Thyroid gland (tissue), 4 donors: ENCODE data around the gene DSP. TPM values are rescaled to one million over a fixed set of nuclear protein-coding genes. Genes with fewer than 3 reads are reported as not detected.

Source experiments
- DNase-seq, 2 donors: peaks; one replicate each; pipeline ENCODE4 v3.0.0-alpha.2; 2019
- H3K27ac ChIP-seq, 3 donors: fragments of 200-600 bp; sonication (generic); 1 replicate in 2 of 3; 2 replicates in 1 of 3; pipeline ENCODE4 v1.5.1; 2016 to 2019; ENCODE audit warnings: mild to moderate bottlenecking in 1 of 3, moderate library complexity in 1 of 3
- H3K27me3 ChIP-seq: fragments of 200-600 bp; sonication (generic); one replicate; pipeline ENCODE4 v1.5.1; 2019
- H3K36me3 ChIP-seq, 2 donors: fragments of 200-600 bp; sonication (generic); one replicate each; pipeline ENCODE4 v1.5.1; 2016 to 2019
- H3K4me1 ChIP-seq, 2 donors: fragments of 200-600 bp; sonication (generic); one replicate each; pipeline ENCODE4 v1.5.1; 2017 to 2019
- H3K4me3 ChIP-seq, 3 donors: fragments of 200-600 bp; sonication (generic); replicated peaks in 1 of 3; 1 replicate in 2 of 3; 2 replicates in 1 of 3; pipeline ENCODE4 v1.5.1; 2016; ENCODE audit warnings: mild to moderate bottlenecking in 1 of 3
- H3K9me3 ChIP-seq: fragments of 200-600 bp; sonication (generic); one replicate; pipeline ENCODE4 v1.5.1; 2017
- POLR2A ChIP-seq, 2 donors: fragments of 450-650 bp; IDR thresholded peaks; one replicate each; pipeline ENCODE4 v1.6.1; 2017; ENCODE audit warnings: antibody characterized with exemption in 2 of 2, mild to moderate bottlenecking in 2 of 2, moderate library complexity in 1 of 2
- WGBS, 2 donors: methylation state at CpG; one replicate each; pipeline ENCODE4 v1.1.5; 2017; 5-methylcytosine and 5-hydroxymethylcytosine counted together
- intact Hi-C: fragments of 100-400 bp; cut with DNase I; formaldehyde crosslinking; loops from one replicate; pipeline ENCODE4 v1.15.1; 2023
- total RNA-seq, 4 donors: library from RNA; depleted of rRNA; stranded (reverse); fragments of >200 nt; gene quantifications; one replicate each; pipeline ENCODE4 v1.2.3, GENCODE V29; 2016
- TF ChIP-seq, protein P1 (sequence below), 6 experiments: fragments of 200-600 bp in 3 of 6; fragments of 450-650 bp in 3 of 6; sonication (generic) in 3 of 6; IDR thresholded peaks; one replicate each; pipeline ENCODE4 v1.5.1; 2016 to 2019; ENCODE audit warnings: antibody characterized with exemption in 6 of 6, mild to moderate bottlenecking in 2 of 6, inconsistent platforms in 1 of 6, moderate library complexity in 1 of 6

Gene DSP, protein sequence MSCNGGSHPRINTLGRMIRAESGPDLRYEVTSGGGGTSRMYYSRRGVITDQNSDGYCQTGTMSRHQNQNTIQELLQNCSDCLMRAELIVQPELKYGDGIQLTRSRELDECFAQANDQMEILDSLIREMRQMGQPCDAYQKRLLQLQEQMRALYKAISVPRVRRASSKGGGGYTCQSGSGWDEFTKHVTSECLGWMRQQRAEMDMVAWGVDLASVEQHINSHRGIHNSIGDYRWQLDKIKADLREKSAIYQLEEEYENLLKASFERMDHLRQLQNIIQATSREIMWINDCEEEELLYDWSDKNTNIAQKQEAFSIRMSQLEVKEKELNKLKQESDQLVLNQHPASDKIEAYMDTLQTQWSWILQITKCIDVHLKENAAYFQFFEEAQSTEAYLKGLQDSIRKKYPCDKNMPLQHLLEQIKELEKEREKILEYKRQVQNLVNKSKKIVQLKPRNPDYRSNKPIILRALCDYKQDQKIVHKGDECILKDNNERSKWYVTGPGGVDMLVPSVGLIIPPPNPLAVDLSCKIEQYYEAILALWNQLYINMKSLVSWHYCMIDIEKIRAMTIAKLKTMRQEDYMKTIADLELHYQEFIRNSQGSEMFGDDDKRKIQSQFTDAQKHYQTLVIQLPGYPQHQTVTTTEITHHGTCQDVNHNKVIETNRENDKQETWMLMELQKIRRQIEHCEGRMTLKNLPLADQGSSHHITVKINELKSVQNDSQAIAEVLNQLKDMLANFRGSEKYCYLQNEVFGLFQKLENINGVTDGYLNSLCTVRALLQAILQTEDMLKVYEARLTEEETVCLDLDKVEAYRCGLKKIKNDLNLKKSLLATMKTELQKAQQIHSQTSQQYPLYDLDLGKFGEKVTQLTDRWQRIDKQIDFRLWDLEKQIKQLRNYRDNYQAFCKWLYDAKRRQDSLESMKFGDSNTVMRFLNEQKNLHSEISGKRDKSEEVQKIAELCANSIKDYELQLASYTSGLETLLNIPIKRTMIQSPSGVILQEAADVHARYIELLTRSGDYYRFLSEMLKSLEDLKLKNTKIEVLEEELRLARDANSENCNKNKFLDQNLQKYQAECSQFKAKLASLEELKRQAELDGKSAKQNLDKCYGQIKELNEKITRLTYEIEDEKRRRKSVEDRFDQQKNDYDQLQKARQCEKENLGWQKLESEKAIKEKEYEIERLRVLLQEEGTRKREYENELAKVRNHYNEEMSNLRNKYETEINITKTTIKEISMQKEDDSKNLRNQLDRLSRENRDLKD (N-terminal part only)
- 100 to 1,000 TPM; 122 to 176 (median 145) TPM for total RNA-seq

DNA sequence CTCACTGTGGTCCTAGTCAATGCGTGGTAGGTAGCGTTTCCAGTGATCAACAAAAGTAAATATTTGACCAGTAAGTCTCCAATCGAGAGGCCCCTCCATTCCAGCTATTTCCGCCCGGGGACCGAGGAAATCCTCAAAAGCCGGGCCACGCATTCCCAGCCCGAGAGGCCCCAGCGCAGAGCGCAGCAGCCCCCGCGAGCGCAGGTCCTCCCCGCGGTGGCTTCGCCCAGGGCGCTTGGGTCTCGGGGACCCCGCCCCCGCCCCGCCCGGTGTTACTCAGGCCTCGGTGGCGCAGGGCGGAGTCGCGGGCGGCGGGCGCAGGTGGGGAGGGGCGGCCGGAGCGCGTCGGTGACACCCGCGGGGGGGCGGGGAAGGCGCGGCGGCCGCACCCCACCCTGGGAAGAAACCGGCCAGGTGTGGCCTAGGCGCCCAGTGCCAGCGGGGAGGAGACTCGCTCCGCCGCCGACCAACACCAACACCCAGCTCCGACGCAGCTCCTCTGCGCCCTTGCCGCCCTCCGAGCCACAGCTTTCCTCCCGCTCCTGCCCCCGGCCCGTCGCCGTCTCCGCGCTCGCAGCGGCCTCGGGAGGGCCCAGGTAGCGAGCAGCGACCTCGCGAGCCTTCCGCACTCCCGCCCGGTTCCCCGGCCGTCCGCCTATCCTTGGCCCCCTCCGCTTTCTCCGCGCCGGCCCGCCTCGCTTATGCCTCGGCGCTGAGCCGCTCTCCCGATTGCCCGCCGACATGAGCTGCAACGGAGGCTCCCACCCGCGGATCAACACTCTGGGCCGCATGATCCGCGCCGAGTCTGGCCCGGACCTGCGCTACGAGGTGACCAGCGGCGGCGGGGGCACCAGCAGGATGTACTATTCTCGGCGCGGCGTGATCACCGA is at the start of gene DSP:
TSS of gene DSP (plus strand) at position 497 of the 890 bp plus-strand sequence. CDS start at position 742, 245 bp downstream.
- Histone ChIP-seq H3K4me3 (peak within 1 kb of the TSS; percentile 21 to 79 (median 76)), H3K36me3 (no peaks in the 10 kb centered on the region), H3K27me3 (no peaks in the 10 kb centered on the region), H3K27ac (peak within 1 kb of the TSS; percentile 94 to 98 (median 95)), H3K4me1 (peaks cover 13 to 16% of the 10 kb centered on the region in 2 donors), H3K9me3 (no peaks in the 10 kb centered on the region)
- WGBS, 2 donors: 1 to 2% methylated on average over 17 to 29 of the region's 105 CpGs
- DNase-seq: peak; percentile 91 to 92
- TF ChIP-seq, protein P1, sequence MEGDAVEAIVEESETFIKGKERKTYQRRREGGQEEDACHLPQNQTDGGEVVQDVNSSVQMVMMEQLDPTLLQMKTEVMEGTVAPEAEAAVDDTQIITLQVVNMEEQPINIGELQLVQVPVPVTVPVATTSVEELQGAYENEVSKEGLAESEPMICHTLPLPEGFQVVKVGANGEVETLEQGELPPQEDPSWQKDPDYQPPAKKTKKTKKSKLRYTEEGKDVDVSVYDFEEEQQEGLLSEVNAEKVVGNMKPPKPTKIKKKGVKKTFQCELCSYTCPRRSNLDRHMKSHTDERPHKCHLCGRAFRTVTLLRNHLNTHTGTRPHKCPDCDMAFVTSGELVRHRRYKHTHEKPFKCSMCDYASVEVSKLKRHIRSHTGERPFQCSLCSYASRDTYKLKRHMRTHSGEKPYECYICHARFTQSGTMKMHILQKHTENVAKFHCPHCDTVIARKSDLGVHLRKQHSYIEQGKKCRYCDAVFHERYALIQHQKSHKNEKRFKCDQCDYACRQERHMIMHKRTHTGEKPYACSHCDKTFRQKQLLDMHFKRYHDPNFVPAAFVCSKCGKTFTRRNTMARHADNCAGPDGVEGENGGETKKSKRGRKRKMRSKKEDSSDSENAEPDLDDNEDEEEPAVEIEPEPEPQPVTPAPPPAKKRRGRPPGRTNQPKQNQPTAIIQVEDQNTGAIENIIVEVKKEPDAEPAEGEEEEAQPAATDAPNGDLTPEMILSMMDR (IDR thresholded peaks at IDR 0.05): peak in 1 of 6 experiments; percentile 12
- peak; percentile 86 to 96 for TF ChIP-seq POLR2A (IDR thresholded peaks at IDR 0.05)
- intact Hi-C loops: no loop called here

DNA sequence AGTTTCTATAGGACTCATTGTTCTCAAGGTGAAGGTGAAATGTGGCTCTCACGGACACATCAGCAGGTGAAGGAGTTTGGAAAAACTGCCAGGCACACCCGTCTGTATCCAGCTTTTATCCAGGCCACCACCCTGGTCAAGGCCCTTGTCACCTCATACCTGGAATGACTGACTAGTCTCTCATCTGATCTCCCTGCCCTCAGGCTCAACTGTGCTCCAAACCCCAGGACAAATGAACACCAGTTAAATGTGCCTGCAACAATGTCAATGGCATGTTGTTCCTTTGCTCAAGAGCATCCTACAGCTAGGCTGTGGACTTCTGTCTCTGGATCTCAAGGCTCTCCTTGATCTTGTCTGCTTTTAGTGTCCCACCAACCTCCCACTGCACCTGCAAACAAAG is 47.6 kb upstream of the DSP start:
- no peak for TF ChIP-seq POLR2A (IDR thresholded peaks at IDR 0.05)
- TF ChIP-seq, protein P1 (IDR thresholded peaks at IDR 0.05): no peak
- no peak for DNase-seq
- Histone ChIP-seq H3K4me3 (no peak overlapping the region), H3K27ac (no peak overlapping the region), H3K27me3 (no peaks in the 10 kb centered on the region), H3K4me1 (no peaks in the 10 kb centered on the region), H3K36me3 (no peaks in the 10 kb centered on the region), H3K9me3 (no peaks in the 10 kb centered on the region)
- WGBS, 2 donors: 96% methylated on average over 2 of the region's 2 CpGs
- intact Hi-C loops: no loop called here

DNA sequence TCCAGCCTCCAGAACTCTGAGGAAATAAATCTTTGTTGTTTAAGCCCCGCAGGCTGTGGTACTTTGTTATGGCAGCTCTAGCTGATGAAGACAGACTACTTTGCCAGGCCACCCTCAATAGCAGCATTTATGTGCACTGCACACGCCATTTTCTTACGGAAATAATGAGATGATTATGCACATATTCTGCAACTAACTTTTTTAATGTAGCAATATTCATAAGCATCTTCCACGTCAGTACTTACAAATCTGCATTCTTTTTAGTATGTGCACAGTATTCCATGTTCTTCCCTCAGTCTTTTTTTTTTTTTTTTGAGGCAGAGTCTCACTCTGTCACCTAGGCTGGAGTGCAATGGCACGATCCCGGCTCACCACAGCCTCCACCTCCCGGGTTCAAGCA is 46.8 kb upstream of the DSP start:
- no peaks in the 10 kb centered on the region for H3K4me1 ChIP-seq
- H3K36me3 ChIP-seq: no peaks in the 10 kb centered on the region
- H3K4me3 ChIP-seq: no peak overlapping the region
- no peak for TF ChIP-seq POLR2A (IDR thresholded peaks at IDR 0.05)
- TF ChIP-seq, protein P1 (IDR thresholded peaks at IDR 0.05): no peak
- DNase-seq: no peak
- H3K27ac ChIP-seq: no peak overlapping the region
- H3K9me3 ChIP-seq: no peaks in the 10 kb centered on the region
- intact Hi-C loops: no loop called here
- no peaks in the 10 kb centered on the region for H3K27me3 ChIP-seq
- 84 to 95% methylated on average over 7 of the region's 7 CpGs for WGBS, 2 donors

DNA sequence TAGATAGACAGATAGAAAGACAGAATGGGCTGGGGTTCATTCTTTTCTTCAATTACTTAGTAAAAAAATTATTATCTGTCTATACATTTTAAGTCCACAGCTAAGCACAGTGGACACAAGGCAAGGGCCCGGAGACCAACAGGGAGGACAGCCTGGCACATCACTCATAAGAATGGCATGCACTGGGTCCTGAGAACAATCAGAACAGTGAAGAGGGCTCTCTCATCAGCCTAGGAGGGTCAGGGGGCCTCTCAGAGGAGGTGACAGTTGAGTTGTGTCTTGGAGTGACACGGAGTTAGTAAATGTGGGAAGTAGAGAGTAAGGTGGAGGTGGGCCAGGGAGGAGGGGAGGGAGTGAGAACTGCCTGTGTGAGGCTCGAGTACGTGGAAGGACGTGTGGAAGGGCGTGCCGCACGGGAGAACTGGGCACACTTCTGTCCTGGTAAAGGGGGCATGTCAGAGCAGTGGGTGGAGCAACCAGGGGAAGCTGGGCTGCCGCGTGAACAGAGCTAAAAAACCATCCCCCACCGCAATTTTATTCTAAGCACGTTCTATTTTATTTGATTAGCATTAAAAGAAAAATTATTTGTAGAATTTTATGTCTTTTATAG is 45.1 kb upstream of the DSP start:
- WGBS, 2 donors: 80 to 83% methylated on average over 12 of the region's 12 CpGs
- DNase-seq: no peak
- no peaks in the 10 kb centered on the region for H3K27me3 ChIP-seq
- H3K9me3 ChIP-seq: no peaks in the 10 kb centered on the region
- TF ChIP-seq, protein P1 (IDR thresholded peaks at IDR 0.05): no peak
- no peak for TF ChIP-seq POLR2A (IDR thresholded peaks at IDR 0.05)
- no peak overlapping the region for H3K4me3 ChIP-seq
- no peak overlapping the region for H3K27ac ChIP-seq
- H3K36me3 ChIP-seq: no peaks in the 10 kb centered on the region
- H3K4me1 ChIP-seq: no peaks in the 10 kb centered on the region
- intact Hi-C loops: no loop called here
